Stimulated activated CD4-positive, alpha-beta T cell treated with anti-CD3 and anti-CD28 coated beads, Interleukin-4, amount 100 ng/mL, for 1 hour (primary cell): ENCODE results near the gene CLEC4G.
"Not testable (repeated sequence)": the region's sequence is repeated elsewhere in the genome, so short reads cannot be mapped to it uniquely, and the experiment has no call there.

Source experiments
- DNase-seq: peaks from one replicate; pipeline ENCODE4 v3.0.0-alpha.2; 2020

CLEC4G gene, protein sequence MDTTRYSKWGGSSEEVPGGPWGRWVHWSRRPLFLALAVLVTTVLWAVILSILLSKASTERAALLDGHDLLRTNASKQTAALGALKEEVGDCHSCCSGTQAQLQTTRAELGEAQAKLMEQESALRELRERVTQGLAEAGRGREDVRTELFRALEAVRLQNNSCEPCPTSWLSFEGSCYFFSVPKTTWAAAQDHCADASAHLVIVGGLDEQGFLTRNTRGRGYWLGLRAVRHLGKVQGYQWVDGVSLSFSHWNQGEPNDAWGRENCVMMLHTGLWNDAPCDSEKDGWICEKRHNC

DNA sequence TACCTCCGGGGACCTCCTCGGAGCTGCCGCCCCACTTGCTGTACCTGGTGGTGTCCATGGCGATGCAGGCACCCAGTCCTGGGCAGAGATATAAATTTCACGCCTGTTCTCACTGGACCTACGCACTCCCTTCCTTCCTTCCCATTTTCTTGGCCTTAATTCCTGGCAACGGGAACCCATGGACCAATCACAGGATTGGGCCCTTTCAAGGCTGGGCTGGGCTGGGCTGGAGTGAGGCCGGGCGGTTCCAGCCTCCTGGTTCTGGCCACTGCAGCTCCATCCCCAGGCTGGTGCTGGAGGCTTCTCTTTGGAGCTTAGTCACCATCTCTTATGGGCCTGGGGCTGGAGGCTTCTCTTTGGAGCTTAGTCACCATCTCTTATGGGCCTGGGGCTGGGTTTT is at the start of gene CLEC4G:
Gene CLEC4G, minus strand, starts transcription at position 66 of the 400 bp plus-strand sequence. Its CDS starts 8 bp downstream, at position 58.
- no peak for DNase-seq

DNA sequence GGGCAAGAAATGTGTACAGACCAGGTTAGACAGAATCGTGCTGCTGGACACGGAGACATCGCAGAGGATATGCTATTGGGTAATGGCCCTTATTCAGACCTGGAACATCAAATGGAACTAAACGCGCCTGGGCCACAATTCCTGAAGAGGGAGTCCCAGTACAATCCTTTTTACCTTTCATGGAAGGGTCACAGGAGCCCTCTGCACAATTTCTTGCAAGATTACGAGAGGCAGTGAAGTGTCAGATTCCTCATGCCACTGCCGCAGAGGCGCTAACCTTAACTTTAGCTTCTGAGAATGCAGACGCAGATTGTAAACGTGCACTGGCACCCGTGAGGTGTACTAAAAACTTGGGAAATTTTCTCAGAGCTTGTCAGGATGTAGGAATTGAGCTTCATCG is 49.2 kb upstream of the CLEC4G start:
- DNase-seq, result no peak

DNA sequence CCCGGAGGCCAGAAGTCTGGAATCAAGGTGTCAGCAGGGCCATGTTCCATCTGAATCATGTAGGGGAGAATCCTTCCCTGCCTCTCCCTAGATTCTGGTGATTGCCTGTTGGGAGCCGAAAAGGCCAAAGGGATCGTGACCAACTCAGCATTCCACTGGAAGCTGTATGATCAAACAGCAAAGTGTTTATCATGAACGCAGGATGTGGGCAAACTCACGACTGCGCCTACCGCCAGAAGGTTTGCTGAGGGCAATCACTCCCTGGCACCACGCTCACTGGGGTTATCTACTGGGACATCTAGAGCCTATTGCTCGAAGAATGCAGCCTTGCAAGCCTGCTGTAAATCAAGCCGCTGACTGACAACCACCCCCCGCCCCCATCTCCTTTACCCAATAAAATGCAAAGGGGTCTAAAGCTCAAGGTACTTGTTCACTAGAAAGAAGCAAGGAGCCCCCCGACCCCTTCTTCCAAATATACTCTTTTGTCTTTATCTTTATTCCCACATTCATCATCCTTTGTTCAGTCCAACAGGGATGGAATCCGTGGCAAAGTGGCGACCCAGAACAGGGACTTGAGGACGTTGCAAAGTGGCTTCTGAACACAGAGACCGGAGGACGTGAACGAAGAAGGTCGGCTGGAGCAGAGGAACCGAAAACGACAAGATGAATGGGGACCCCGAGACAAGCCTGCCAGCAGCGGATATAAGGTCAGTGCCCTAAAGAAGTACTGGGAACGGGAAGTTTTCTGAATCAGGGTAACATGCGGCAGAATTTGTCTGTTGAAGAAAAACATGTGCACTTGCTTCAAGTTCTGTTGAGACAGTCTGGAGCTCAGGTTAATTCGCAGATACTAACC is 47.9 kb upstream of the CLEC4G start:
- DNase-seq, result no peak

DNA sequence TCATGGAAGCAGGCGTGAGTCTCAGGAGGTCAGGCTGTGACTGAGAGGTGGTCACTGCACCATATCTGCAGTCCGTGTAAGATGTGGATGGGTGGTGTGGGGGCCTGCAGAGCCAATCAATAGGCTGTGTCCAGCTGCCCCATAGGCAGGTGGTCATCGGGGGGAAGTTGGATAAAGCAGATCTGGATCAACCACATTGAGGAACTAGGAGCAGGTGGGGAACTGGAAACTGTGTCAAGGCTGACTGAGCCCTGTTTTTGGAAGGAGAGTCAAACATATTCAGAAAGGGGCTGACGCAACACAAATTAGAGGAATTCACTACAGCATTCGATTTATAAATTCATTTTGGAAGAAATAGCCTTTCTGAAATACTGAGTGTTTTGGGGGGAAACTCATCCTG is 46.2 kb upstream of the CLEC4G start:
- no peak for DNase-seq

DNA sequence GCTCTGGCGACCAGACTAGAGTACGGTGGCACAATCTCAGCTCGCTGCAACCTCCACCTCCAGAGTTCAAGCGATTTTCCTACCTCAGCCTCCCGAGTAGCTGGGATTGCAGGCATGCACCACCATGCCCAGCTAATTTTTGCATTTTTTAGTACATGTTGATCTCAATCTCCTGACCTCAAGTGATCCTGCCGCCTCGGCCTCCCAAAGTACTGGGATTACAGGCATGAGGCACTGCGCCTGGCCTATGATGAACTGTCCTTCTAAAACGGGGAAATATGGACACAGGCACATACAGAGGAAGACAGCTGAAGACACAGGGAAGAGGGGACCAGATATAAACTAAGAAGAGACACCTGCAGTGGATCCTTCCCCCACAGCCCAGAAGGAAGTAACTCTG is 43.9 kb upstream of the CLEC4G start:
- no peak for DNase-seq

DNA sequence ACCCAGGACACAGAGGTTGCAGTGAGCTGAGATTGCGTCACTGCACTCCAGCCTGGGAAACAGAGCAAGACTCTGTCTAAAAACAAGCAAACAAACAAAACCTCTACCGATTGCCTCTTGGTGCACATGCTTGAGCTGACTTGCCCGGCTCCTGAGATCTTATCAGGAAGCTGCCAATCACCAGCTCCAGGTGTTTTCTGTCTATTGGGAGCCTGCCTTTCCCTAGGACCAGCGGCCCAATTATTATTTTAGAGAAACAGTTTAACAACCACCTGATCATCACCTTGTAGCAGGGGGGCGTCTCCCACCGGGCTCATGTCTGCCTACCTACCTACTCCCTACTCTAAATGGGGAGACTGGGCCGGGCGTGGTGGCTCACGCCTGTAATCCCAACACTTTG is 41.9 kb upstream of the CLEC4G start:
- DNase-seq, result no peak

DNA sequence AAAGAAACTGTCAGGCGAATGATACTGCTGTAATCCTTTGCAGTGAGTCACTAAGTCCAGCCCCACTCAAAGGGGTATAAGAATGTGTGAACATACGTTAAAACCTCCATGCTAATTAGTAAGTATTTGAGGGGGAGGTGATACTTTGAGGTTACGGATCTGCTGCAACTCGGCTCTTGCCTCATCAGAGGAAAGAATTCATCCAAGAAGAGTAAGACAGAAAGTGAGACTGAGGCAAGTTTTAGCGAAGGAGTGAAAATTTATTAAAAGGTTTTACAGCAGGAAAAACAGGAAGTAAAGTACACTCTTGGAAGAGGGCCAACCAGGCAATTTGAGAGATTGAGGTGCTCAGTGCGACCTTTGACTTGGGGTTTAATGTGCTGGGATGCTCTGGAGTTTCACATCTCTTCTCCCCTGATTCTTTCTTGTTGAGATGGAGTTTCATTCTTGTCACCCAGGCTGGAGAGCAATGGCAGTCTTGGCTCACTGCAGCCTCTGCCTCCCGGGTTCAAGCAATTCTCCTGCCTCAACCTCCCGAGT is 40.9 kb upstream of the CLEC4G start:
- DNase-seq, result peak; percentile 20

DNA sequence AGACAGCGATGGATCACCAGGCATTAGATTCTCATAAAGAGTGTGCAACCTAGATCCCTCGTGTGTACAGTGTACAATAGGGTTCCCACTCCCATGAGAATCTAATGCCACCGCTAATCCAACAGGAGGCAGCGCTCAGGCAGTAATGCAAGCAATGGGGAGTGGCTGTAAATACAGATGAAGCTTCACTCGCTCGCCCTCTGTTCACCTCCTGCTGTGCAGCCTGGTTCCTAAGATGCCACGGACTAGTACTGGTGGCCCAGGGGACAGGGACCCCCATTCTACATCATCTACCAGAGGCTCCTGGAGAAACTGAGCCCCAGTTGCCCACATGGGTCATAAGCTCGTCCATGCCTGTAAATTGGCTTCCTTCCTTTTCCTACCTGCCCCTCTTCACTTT is 39.2 kb upstream of the CLEC4G start:
- no peak for DNase-seq

DNA sequence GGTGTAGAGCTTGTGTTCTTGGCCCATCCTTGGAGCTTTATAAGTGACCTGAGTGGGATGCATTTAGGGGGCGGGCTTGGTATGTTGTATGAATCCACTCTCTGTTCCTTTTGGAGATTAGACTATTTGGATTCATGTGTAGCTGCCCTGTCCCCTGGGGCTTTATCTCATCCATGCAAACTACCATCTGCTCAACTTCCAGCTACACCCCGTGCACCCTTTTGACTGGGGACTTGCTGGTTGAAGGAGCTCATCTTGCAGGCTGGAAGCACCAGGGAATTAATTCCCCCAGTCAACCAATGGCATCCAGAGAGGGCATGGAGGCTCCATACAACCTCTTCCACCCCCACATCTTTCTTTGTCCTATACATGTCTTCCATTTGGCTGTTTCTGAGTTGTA is 37.3 kb upstream of the CLEC4G start:
- DNase-seq, result no peak

DNA sequence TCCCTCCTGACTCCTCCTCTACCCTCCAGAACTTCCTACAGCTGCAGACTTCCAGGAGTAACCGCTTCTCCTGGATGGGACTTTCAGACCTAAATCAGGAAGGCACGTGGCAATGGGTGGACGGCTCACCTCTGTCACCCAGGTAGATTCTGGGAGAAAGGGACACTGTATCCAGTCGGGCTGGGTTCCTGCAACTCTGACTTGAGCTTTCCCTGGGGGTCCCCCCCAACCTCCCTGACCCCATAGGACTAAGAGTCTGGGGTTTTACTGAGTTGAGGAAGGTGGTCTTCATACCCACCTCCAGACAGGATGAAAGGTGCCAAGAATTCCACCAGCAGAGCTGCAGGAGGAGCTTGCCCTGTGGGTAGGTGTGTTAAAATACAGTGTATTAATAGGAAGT is 35.6 kb upstream of the CLEC4G start:
- DNase-seq, result no peak

DNA sequence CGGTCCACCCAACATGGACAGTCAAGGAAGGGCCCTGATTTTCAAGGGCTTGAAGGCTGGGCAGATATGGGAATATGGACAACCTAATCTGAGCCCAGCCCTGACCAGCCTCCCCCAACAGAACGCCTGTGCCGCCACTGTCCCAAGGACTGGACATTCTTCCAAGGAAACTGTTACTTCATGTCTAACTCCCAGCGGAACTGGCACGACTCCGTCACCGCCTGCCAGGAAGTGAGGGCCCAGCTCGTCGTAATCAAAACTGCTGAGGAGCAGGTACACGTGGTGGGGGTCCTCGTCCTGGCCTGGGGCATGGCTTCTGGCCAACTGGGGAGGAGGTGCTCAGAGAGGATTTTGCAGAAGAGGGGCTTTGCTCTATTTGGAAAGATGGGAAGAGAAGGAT is 34.6 kb upstream of the CLEC4G start:
- DNase-seq, result no peak

DNA sequence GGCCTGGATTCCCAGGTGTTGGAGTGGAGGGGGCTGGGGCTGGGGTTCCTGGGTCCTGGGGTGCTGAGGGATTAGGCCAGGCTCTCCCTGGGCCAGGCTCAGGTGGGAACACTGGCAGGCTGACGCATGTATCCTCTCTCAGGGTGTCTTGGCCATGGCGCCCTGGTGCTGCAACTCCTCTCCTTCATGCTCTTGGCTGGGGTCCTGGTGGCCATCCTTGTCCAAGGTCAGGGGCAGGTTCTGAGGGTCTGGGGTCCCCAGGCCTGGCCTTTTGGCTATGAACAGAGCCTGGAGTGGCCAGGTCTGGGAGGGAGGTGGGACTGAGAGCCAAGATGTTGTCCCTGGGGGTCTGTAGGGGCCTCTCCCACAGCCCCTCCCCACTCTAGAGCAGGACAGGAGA is 33.1 kb upstream of the CLEC4G start:
- DNase-seq, result not testable (repeated sequence)

DNA sequence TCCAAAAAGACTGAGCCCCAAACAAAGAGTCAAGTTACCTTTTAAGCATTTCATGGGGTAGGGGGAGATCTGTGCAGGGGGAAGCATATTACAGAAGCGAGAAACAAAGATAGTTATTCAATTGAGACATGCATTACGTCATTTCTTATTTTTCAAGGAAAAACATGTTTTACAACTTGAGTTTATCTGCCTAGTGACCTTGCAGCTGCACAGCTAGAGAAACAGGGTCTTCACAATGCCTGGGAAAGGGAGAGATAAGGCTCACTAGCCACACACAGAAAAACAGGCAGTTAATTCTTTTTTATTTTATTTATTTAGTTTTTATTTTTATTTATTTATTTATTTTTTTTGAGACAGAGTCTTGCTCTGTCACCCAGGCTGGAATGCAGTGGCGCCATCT is 32.2 kb upstream of the CLEC4G start:
- DNase-seq, result not testable (repeated sequence)

DNA sequence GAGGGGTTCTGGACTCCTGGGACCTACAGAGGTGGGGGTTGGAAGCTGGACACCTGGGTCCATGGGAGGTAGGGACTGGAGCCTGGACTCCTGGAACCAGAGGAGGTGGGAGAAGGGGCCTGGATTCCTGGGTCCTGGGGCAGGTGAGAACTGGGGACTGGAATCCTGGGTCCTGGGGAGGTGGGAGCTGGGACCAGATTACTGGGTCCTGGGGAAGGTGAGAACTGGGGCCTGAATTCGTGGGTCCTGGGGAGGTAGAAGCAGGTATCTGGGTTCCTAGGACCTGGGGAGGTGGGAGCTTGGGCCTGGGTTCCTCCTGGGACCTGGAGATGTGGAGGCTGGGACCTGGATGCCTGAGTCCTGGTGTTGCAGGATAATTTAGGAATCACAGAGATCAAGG is 31.8 kb upstream of the CLEC4G start:
- DNase-seq, result no peak

DNA sequence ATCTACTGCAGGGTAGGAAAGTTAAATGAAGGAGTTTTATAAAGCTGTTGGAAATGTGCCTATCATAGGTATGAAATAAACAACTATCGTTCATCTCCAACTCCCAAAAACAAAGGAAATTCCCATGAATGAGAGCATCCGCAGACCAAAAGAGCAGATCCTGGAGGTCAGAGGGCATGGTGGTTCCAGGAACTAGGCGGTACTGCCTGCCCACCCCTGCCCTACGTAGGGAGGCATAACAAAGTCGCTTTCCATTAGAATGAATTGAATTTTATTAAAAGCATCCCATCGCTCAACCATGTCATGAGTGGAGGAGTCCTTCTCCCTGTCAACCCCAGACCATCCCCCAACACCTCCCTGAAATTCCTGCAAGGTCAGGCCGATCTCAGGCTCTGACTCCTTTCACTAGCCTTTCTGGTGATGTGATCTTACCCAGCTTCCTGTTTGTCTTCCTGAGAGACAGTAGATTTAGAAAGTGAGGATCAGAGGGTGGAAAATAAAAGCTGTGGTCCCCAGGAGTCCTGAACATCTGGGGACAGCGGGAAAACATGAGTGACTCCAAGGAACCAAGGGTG is 30.9 kb upstream of the CLEC4G start, which contains the start of gene CLEC4M:
Gene CLEC4M, plus strand, starts transcription at position 525 of the 575 bp plus-strand sequence. Its CDS starts 24 bp downstream, at position 549.
- no peak for DNase-seq

DNA sequence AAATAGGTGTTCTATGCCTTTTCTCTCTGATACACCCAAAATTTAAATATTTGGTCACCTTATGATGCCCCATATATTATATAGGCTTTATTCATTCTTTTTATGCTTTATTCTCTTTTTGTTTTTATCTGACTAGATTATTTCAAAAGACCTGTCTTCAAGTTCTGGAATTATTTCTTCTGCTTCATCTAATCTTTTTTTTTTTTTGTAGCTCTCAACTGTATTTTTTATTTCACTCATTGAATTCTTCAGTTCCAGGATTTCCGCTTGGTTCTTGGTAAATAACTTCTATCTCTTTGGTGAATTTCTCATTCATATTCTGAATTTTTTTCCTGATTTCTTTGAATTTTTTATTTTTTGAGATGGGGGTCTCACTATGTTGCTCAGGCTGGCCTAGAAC is 27.2 kb upstream of the CLEC4G start:
- DNase-seq, result no peak

DNA sequence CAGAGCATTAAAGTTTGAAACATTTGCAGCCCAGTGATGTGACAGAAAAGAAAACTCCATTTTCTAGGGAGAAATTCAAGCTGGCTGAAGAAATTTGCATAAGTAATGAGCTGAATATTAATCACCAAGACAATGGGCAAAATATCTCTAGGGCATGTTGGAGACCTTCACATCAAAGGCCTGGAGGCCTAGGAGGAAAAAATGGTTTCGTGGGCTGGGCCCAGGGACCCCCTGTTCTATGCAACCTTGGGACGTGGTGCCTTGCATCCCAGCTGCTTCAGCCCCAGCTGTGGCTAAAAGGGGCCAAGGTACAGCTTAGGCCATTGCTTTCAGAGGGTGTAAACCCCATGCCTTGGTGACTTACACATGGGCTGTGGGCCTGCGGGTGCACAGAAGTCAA is 25.4 kb upstream of the CLEC4G start:
- DNase-seq, result no peak

DNA sequence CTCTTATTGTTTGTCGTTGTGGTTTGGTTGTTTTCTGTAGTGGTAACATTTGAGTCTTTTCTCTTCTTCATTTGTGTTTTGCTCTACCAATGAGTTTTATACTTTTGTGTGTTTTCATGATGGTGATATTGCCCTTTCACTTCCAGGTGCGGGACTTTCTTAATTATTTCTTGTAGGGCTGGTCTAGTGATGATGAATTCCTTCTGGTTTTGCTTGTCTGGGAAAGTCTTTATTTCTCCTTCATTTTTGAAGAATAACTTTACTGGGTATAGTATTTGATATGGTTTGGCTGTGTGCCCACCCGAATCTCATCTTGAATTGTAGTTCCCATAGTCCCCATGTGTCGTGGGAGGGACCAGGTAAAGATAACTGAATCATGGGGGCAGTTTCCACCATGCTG is 24.3 kb upstream of the CLEC4G start:
- DNase-seq, result no peak

DNA sequence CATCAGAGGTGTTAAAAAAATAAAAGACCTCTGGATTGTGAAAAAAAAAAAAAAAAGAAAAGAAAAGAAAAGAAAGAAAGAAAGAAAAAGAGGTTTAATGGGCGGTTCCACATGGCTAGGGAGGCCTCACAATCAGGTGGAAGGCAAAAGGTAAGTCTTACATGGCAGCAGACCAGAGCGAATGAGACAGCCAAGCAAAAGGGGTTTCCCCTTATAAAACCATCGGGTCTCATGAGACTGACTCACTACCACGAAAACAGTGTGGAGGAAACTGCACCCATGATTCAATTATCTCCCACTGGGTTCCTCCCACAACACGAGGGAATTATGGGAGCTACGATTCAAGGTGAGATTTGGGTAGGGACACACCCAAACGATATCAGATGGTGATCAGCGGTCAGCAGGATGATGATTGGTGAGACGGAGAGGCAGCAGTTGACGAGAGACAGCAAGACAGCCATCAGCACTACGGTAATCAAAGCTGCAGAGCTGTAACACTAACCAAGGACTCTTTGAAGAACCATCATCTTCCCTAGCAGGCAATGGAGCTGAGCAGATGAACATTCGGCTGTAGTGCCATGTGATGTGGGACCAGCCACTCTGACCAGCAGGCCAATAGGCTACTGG is 19.4 kb upstream of the CLEC4G start:
- DNase-seq, result peak; percentile 30

DNA sequence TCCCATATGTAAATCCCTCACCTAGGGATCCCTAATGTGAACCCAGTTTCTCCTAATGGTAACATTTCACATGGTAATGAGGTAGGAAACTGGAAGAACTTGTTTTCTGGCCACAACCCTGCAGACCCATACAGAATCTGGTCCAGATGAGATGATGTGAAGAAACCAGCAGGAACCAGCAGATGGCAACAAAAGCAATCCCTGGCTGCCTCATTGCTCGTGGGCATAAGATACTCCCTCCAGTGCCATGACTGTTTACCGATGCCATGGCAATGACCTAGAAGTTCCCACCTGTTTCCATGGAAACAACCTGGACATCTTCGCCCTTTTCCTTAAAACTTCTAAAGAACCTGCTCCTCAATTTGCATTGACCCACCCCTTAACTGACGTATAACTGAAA is 16.8 kb upstream of the CLEC4G start:
- no peak for DNase-seq

DNA sequence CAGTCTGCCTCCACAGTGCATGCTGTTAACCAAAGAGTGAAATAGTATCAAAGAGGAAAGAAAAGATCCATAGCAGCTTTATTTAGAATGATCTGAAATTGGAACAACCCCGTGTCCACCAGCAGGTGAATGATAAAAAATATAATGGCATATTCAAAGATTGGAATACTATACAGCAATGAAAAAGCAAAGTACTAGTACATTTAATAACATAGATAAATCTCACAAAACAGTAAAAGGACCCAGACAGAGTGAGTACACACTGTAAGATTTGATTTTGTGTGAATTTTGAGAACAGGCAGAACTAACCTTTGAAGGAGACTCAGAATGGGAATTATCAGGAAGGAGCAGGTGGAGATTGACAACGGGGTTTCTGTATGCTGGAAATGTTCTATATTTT is 16.3 kb upstream of the CLEC4G start:
- no peak for DNase-seq

DNA sequence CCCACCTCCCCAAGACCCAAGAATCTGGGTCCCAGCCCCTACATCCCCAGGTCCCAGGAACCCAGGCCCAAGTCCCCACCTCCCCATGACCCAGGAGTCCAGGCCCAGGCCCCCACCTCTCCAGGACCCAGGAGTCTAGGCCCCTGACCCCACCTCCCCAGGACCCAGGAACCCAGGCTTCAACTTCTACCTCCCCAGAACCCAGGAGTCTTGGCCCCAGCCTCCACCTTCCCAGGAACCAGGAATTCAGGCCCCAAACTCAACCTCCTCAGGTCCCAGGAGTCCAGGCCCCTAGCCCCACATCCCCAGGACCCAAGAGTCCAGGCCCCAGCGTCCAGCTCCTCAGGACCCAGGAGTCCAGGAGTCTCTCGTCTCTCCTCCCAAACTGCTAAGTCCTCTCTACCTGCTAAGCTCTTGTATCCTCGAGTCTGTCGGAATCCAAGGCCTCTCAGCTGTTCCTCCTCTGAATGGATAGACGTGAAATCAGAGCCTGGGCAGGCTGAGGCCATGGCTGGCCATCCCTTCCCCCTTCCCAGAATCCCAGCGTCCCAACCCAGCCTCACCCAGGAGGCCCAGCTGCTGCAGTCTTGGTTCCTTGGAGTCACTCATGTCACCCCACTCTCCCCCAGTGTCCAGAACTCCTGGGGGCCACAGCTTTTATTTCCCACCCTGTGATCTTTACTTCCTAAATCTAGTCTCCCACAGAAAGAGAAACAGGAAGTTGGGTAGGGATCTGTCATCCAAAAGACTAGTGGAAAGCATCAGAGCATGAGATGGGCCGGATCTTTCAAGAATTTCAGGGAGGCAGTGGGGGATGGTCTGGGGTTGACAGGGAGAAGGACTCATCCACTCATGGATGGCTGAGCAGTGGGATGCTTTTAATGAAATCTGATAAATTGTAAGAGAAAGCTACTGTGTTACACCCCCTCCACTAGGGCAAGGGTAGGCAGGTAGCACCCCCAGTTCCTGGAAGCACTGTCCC is 15.3 kb upstream of the CLEC4G start, which contains the start of gene CD209:
Gene CD209, minus strand, starts transcription at position 632 of the 982 bp plus-strand sequence. Its CDS starts 23 bp downstream, at position 609.
- no peak for DNase-seq
